ENCODE data around the gene MKLN1. TPM values are rescaled to one million over a fixed set of nuclear protein-coding genes. Genes with fewer than 3 reads are reported as not detected.
"Not testable (repeated sequence)": the region's sequence is repeated elsewhere in the genome, so short reads cannot be mapped to it uniquely, and the experiment has no call there.

The MKLN1 gene
- total RNA-seq, 4 donors from 2014 or later: 39.4 to 74.4 (median 53.2) TPM

GRCh38 chr7:131511774-131512535, 184.3 kb downstream of the MKLN1 start:
- Histone ChIP-seq H3K27ac (no peak overlapping the region), H3K4me1 (peaks cover 0 to 7% (median 0%) of the 10 kb centered on the region in 4 donors), H3K4me3 (no peak overlapping the region), H3K36me3 (no peaks in the 10 kb centered on the region), H3K9me3 (no peaks in the 10 kb centered on the region), H3K27me3 (no peaks in the 10 kb centered on the region)
- TF ChIP-seq POLR2A (IDR thresholded peaks at IDR 0.05): no peak
- TF ChIP-seq CTCF (IDR thresholded peaks at IDR 0.05): no peak
- no peak for DNase-seq

- H3K4me3 ChIP-seq: no peak overlapping the region
Measured at GRCh38 chr7:131513245-131514061, 185.8 kb downstream of the MKLN1 start.

GRCh38 chr7:131515471-131515870, 187.8 kb downstream of the MKLN1 start:
- not testable (repeated sequence) for H3K4me1 ChIP-seq, H3K27ac ChIP-seq, H3K9me3 ChIP-seq, H3K4me3 ChIP-seq, H3K27me3 ChIP-seq, H3K36me3 ChIP-seq
- peak in 1 of 3 donors; percentile 34 for DNase-seq

More at GRCh38 chr7:131513245-131514061, 185.8 kb downstream of the MKLN1 start:
- Histone ChIP-seq H3K27ac (peak overlapping the region in 1 of 4 donors; percentile 8), H3K36me3 (no peaks in the 10 kb centered on the region), H3K27me3 (no peaks in the 10 kb centered on the region), H3K4me1 (peaks cover 0 to 4% (median 0%) of the 10 kb centered on the region in 4 donors), H3K9me3 (no peaks in the 10 kb centered on the region)
- TF ChIP-seq CTCF (IDR thresholded peaks at IDR 0.05) (peak in 5 of 6 experiments; percentile 69 to 92 (median 89)), POLR2A (IDR thresholded peaks at IDR 0.05) (no peak)
- peak; percentile 61 to 90 (median 90) for DNase-seq

- peaks cover 0 to 8% (median 0%) of the 10 kb centered on the region in 4 donors for H3K4me1 ChIP-seq
- no peaks in the 10 kb centered on the region for H3K9me3 ChIP-seq
- H3K27me3 ChIP-seq: no peaks in the 10 kb centered on the region
- no peak overlapping the region for H3K4me3 ChIP-seq
- no peaks in the 10 kb centered on the region for H3K36me3 ChIP-seq
- peak in 1 of 3 donors; percentile 24 for DNase-seq
- TF ChIP-seq CTCF (IDR thresholded peaks at IDR 0.05) (no peak), POLR2A (IDR thresholded peaks at IDR 0.05) (no peak)
- no peak overlapping the region for H3K27ac ChIP-seq
Measured at GRCh38 chr7:131517218-131517923, 189.7 kb downstream of the MKLN1 start.

GRCh38 chr7:131518626-131519025, 190.9 kb downstream of the MKLN1 start:
- no peaks in the 10 kb centered on the region for H3K27me3 ChIP-seq
- H3K9me3 ChIP-seq: no peaks in the 10 kb centered on the region
- H3K4me1 ChIP-seq: peaks cover 0 to 5% (median 0%) of the 10 kb centered on the region in 4 donors
- no peak overlapping the region for H3K27ac ChIP-seq
- no peaks in the 10 kb centered on the region for H3K36me3 ChIP-seq
- no peak overlapping the region for H3K4me3 ChIP-seq
- peak in 1 of 3 donors; percentile 40 for DNase-seq
- no peak for TF ChIP-seq CTCF (IDR thresholded peaks at IDR 0.05)
- no peak for TF ChIP-seq POLR2A (IDR thresholded peaks at IDR 0.05)

Data from Peyer's patch (tissue), 4 donors.